ENCODE data around the gene FAH. TPM values are rescaled to one million over a fixed set of nuclear protein-coding genes. Genes with fewer than 3 reads are reported as not detected.

The FAH gene
- total and polyA plus RNA-seq, 10 of the 15 experiments (the other 5 are each of a cell fraction or from before 2014, with no cell fraction given) = 36.3 to 121 (median 62.0) TPM

DNA sequence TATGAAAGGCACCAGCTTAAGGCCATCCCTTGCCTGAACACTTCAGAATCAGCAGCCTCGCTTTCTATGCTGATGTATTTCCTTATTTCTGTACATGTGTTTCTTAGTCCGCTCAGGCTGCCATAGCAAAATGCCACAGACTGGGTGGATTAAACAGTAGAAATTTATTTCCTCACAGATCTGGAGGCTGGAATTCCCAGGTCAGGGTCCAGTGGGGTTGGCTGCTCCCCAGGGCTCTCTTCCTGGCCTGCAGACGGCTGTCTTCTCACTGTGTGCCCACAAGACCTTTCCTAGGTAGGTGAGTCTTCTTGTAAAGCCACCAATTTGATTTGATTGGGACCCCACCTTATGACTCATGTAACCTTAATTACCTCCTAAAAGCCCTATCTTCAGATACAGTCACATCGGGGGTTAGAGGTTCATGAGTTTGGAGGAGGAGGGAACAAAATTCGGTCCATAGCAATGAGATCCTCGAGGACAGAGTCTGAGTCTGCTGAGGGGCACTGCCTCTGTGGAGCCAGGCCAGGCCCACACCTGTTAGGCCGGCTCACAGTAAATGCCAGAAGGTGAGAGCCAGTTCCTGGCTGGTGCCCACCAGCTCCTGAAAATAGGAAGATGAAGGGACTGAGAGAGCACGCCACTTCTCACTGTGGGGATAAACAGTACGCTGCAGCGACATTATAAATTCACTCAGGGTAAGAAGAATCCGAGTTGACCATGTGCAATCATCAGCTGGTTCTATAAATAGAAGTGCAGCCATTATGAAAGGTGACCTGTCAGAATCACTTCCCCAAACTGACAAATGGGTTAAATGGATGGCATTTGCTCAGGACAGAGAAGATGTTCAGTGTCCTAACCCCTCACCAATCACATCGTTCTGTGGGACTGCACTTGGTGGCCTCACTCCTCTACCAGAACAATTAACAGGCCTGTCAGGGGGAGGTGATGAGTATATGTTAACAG lies 58.1 kb downstream of the FAH start (continued):
- TF ChIP-seq LARP7 (IDR thresholded peaks at IDR 0.05) (no peak), FOXM1 (IDR thresholded peaks at IDR 0.05; ENCODE audit: low read depth, low read length) (no peak), MTA2 (IDR thresholded peaks at IDR 0.05; ENCODE audit: low read depth) (0 out of 2 replicates have a peak, but pooled peaks have one; percentile 19), FOS (IDR thresholded peaks at IDR 0.05; ENCODE audit: borderline replicate concordance, extremely low read depth, insufficient read length) (no peak), ATF7 (IDR thresholded peaks at IDR 0.05; ENCODE audit: low read depth) (peak; percentile 48; the same call in 1 of the 2 replicates), BHLHE40 (IDR thresholded peaks at IDR 0.05; ENCODE audit: borderline replicate concordance in 1 of 2, low read depth in 2 of 2, low read length in 1 of 2) (peak; percentile 12 to 32; a peak in 1 of 4 replicates), NR2F1 (conservative IDR thresholded peaks at IDR 0.05) (peak; percentile 43), MEF2A (IDR thresholded peaks at IDR 0.05; ENCODE audit: insufficient read depth, low read depth, low read length) (peak; percentile 87; the same call in 1 of the 2 replicates), ZNF384 (IDR thresholded peaks at IDR 0.05; ENCODE audit: borderline replicate concordance, low read depth, low read length) (no peak), TCF12 (IDR thresholded peaks at IDR 0.05; ENCODE audit: low read depth, low read length) (no peak)
- TF ChIP-seq, protein P1, sequence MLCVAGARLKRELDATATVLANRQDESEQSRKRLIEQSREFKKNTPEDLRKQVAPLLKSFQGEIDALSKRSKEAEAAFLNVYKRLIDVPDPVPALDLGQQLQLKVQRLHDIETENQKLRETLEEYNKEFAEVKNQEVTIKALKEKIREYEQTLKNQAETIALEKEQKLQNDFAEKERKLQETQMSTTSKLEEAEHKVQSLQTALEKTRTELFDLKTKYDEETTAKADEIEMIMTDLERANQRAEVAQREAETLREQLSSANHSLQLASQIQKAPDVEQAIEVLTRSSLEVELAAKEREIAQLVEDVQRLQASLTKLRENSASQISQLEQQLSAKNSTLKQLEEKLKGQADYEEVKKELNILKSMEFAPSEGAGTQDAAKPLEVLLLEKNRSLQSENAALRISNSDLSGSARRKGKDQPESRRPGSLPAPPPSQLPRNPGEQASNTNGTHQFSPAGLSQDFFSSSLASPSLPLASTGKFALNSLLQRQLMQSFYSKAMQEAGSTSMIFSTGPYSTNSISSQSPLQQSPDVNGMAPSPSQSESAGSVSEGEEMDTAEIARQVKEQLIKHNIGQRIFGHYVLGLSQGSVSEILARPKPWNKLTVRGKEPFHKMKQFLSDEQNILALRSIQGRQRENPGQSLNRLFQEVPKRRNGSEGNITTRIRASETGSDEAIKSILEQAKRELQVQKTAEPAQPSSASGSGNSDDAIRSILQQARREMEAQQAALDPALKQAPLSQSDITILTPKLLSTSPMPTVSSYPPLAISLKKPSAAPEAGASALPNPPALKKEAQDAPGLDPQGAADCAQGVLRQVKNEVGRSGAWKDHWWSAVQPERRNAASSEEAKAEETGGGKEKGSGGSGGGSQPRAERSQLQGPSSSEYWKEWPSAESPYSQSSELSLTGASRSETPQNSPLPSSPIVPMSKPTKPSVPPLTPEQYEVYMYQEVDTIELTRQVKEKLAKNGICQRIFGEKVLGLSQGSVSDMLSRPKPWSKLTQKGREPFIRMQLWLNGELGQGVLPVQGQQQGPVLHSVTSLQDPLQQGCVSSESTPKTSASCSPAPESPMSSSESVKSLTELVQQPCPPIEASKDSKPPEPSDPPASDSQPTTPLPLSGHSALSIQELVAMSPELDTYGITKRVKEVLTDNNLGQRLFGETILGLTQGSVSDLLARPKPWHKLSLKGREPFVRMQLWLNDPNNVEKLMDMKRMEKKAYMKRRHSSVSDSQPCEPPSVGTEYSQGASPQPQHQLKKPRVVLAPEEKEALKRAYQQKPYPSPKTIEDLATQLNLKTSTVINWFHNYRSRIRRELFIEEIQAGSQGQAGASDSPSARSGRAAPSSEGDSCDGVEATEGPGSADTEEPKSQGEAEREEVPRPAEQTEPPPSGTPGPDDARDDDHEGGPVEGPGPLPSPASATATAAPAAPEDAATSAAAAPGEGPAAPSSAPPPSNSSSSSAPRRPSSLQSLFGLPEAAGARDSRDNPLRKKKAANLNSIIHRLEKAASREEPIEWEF (IDR thresholded peaks at IDR 0.05; ENCODE audit: insufficient replicate concordance, low read depth, low read length) = no peak
- TF ChIP-seq, protein P2, sequence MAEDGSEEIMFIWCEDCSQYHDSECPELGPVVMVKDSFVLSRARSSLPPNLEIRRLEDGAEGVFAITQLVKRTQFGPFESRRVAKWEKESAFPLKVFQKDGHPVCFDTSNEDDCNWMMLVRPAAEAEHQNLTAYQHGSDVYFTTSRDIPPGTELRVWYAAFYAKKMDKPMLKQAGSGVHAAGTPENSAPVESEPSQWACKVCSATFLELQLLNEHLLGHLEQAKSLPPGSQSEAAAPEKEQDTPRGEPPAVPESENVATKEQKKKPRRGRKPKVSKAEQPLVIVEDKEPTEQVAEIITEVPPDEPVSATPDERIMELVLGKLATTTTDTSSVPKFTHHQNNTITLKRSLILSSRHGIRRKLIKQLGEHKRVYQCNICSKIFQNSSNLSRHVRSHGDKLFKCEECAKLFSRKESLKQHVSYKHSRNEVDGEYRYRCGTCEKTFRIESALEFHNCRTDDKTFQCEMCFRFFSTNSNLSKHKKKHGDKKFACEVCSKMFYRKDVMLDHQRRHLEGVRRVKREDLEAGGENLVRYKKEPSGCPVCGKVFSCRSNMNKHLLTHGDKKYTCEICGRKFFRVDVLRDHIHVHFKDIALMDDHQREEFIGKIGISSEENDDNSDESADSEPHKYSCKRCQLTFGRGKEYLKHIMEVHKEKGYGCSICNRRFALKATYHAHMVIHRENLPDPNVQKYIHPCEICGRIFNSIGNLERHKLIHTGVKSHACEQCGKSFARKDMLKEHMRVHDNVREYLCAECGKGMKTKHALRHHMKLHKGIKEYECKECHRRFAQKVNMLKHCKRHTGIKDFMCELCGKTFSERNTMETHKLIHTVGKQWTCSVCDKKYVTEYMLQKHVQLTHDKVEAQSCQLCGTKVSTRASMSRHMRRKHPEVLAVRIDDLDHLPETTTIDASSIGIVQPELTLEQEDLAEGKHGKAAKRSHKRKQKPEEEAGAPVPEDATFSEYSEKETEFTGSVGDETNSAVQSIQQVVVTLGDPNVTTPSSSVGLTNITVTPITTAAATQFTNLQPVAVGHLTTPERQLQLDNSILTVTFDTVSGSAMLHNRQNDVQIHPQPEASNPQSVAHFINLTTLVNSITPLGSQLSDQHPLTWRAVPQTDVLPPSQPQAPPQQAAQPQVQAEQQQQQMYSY (CRISPR knock-in tag; IDR thresholded peaks at IDR 0.05) = no peak
- TF ChIP-seq, protein P3, sequence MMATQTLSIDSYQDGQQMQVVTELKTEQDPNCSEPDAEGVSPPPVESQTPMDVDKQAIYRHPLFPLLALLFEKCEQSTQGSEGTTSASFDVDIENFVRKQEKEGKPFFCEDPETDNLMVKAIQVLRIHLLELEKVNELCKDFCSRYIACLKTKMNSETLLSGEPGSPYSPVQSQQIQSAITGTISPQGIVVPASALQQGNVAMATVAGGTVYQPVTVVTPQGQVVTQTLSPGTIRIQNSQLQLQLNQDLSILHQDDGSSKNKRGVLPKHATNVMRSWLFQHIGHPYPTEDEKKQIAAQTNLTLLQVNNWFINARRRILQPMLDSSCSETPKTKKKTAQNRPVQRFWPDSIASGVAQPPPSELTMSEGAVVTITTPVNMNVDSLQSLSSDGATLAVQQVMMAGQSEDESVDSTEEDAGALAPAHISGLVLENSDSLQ (IDR thresholded peaks at IDR 0.05) = peak; percentile 71
- TF ChIP-seq, protein P4, sequence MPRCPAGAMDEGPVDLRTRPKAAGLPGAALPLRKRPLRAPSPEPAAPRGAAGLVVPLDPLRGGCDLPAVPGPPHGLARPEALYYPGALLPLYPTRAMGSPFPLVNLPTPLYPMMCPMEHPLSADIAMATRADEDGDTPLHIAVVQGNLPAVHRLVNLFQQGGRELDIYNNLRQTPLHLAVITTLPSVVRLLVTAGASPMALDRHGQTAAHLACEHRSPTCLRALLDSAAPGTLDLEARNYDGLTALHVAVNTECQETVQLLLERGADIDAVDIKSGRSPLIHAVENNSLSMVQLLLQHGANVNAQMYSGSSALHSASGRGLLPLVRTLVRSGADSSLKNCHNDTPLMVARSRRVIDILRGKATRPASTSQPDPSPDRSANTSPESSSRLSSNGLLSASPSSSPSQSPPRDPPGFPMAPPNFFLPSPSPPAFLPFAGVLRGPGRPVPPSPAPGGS (IDR thresholded peaks at IDR 0.05; ENCODE audit: borderline replicate concordance, insufficient read depth, low read depth, low read length, poor library complexity, severe bottlenecking) = no peak
- TF ChIP-seq, protein P5, sequence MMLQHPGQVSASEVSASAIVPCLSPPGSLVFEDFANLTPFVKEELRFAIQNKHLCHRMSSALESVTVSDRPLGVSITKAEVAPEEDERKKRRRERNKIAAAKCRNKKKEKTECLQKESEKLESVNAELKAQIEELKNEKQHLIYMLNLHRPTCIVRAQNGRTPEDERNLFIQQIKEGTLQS (IDR thresholded peaks at IDR 0.05; ENCODE audit: borderline replicate concordance, extremely low read depth, low read depth, low read length) = no peak
